GM18507 (cell line): ENCODE measurements around the gene EFNA4.

Experiments used
- DNase-seq: peaks from one replicate; pipeline ENCODE4 v3.0.0; 2011; ENCODE audit warnings: low read depth; ENCODE audit not compliant: insufficient read length; ENCODE audit errors: extremely low spot score
- FAIRE-seq: peaks from 2 replicates; lab custom pipeline; 2011; peaks lifted over from hg19 to GRCh38; lab: Jason Lieb, UNC

The EFNA4 gene

GRCh38 chr1:155063550-155064110, at the start of gene EFNA4:
Gene EFNA4, plus strand, starts transcription at chr1:155063740. Its CDS starts 84 bp downstream, at chr1:155063824.
- peak; percentile 80 for DNase-seq
- peak; percentile 98 for FAIRE-seq

- no peak for DNase-seq
- FAIRE-seq = no peak
Measured at GRCh38 chr1:155014709-155015508, 48.6 kb upstream of the EFNA4 start.

GRCh38 chr1:155015527-155016230, 47.9 kb upstream of the EFNA4 start:
- FAIRE-seq (no peak), DNase-seq (no peak)

GRCh38 chr1:155016231-155016831, 47.2 kb upstream of the EFNA4 start:
- FAIRE-seq (no peak), DNase-seq (no peak)

GRCh38 chr1:155017041-155017945, 46.2 kb upstream of the EFNA4 start:
- DNase-seq = peak; percentile 78
- peak; percentile 84 for FAIRE-seq

GRCh38 chr1:155017946-155018316, 45.6 kb upstream of the EFNA4 start:
- DNase-seq (no peak), FAIRE-seq (no peak)

- FAIRE-seq = no peak
- no peak for DNase-seq
Measured at GRCh38 chr1:155018617-155019348, 44.8 kb upstream of the EFNA4 start.

GRCh38 chr1:155019377-155020245, 43.9 kb upstream of the EFNA4 start:
- DNase-seq = no peak
- FAIRE-seq = no peak

- FAIRE-seq (no peak), DNase-seq (no peak)
Measured at GRCh38 chr1:155022136-155022926, 41.2 kb upstream of the EFNA4 start.

GRCh38 chr1:155022927-155023236, 40.7 kb upstream of the EFNA4 start:
- DNase-seq (no peak), FAIRE-seq (no peak)

GRCh38 chr1:155023627-155024026, 39.9 kb upstream of the EFNA4 start:
- FAIRE-seq = no peak

GRCh38 chr1:155024315-155024714, 39.2 kb upstream of the EFNA4 start:
- no peak for DNase-seq
- no peak for FAIRE-seq

More at GRCh38 chr1:155023627-155024026, 39.9 kb upstream of the EFNA4 start:
- DNase-seq = no peak

- no peak for DNase-seq
- no peak for FAIRE-seq
Measured at GRCh38 chr1:155026154-155026553, 37.4 kb upstream of the EFNA4 start.

GRCh38 chr1:155026588-155026987, 37.0 kb upstream of the EFNA4 start:
- DNase-seq (no peak), FAIRE-seq (no peak)

GRCh38 chr1:155029513-155030242, 33.9 kb upstream of the EFNA4 start:
- DNase-seq (no peak), FAIRE-seq (no peak)

- FAIRE-seq (no peak), DNase-seq (no peak)
Measured at GRCh38 chr1:155030243-155030795, 33.2 kb upstream of the EFNA4 start.
